ENCODE results near the gene ARHGAP31. TPM values are rescaled to one million over a fixed set of nuclear protein-coding genes. Genes with fewer than 3 reads are reported as not detected.
"Not testable (repeated sequence)": the region's sequence is repeated elsewhere in the genome, so short reads cannot be mapped to it uniquely, and the experiment has no call there.

Gene ARHGAP31
- total and polyA plus RNA-seq, 2 of the 8 experiments (the other 6 are each of a cell fraction or from before 2014, with no cell fraction given), result 1.1 to 7.6 TPM

- H2BK12ac ChIP-seq (ENCODE audit: low read depth, low read length); POLR2A ChIA-PET (ENCODE audit: partially characterized antibody); H4K8ac ChIP-seq (ENCODE audit: extremely low read depth, insufficient read depth, low read length); H3K36me3 ChIP-seq (ENCODE audit: control insufficient read depth in 2 of 4, insufficient read depth in 4 of 4, low read length in 3 of 4); H3K27me3 ChIP-seq (replicated peaks in 1 of 4; ENCODE audit: control insufficient read depth in 3 of 4, extremely low read depth in 1 of 4, insufficient read depth in 3 of 4, low read length in 3 of 4); H3K4me2 ChIP-seq (ENCODE audit: insufficient read depth in 1 of 2, low read depth in 2 of 2, low read length in 2 of 2); H2BK20ac ChIP-seq (ENCODE audit: low read length); H4K91ac ChIP-seq (replicated peaks; ENCODE audit: insufficient read length, low read length); H3K4me3 ChIP-seq (ENCODE audit: extremely low read depth in 1 of 4, insufficient read depth in 2 of 4, low read depth in 3 of 4, low read length in 4 of 4); DNase-seq (ENCODE audit: low read depth in 1 of 2, low spot score in 2 of 2); H3K79me1 ChIP-seq (ENCODE audit: low read depth, low read length); H3K27ac ChIP-seq (ENCODE audit: low read depth, low read length); H4K5ac ChIP-seq (ENCODE audit: insufficient read length, low read depth, low read length); H3K9me3 ChIP-seq (ENCODE audit: insufficient read depth in 2 of 2, low read depth in 1 of 2, low read length in 1 of 2); H3K23me2 ChIP-seq (ENCODE audit: low read depth, low read length); H3K14ac ChIP-seq (ENCODE audit: insufficient read length); H2AK5ac ChIP-seq (ENCODE audit: low read depth, low read length); H2BK15ac ChIP-seq (ENCODE audit: low read length); H3K56ac ChIP-seq (replicated peaks; ENCODE audit: insufficient read length, low read depth, low read length); H3K9ac ChIP-seq (replicated peaks in 1 of 4; ENCODE audit: extremely low read depth in 1 of 4, low read depth in 3 of 4, low read length in 3 of 4); H3K18ac ChIP-seq (ENCODE audit: extremely low read depth, low read length); FAIRE-seq; H2AFZ ChIP-seq (ENCODE audit: low read length); H3K4me1 ChIP-seq (replicated peaks in 1 of 4; ENCODE audit: control insufficient read depth in 3 of 4, insufficient read depth in 4 of 4, low read length in 3 of 4); H3K79me2 ChIP-seq (ENCODE audit: control insufficient read depth in 1 of 2, insufficient read depth in 2 of 2, low read length in 2 of 2); H4K20me1 ChIP-seq (replicated peaks in 1 of 2; ENCODE audit: control insufficient read depth in 1 of 2, insufficient read depth in 2 of 2, low read length in 2 of 2); H3K4ac ChIP-seq (replicated peaks; ENCODE audit: insufficient read length, low read depth, low read length); H2BK120ac ChIP-seq (replicated peaks; ENCODE audit: low read depth, low read length); H3K23ac ChIP-seq (ENCODE audit: insufficient read length); H2BK5ac ChIP-seq (ENCODE audit: low read depth, low read length): not testable (repeated sequence)
- 98% methylated on average over 6 of the region's 6 CpGs; no CpG with 5 or more reads in 1 of the 2 experiments for WGBS, 2 experiments (ENCODE audit: extremely low coverage in 1 of 2, insufficient coverage in 1 of 2, insufficient read length in 1 of 2, insufficient replicate concordance in 2 of 2, low coverage in 1 of 2, low lambda C conversion rate in 2 of 2, missing lambda C conversion rate in 1 of 2)
- CTCF ChIA-PET (ENCODE audit: partially characterized antibody), result interaction anchor here (1.1 to 1.4 kb wide), 2 partner anchors 19 to 26 kb away, joined by 3 to 5 read pairs; no protein-coding TSS in a partner anchor
Observed at GRCh38 chr3:119371786-119372185, 77.6 kb downstream of the ARHGAP31 start.

Measured in H1 (cell line).